Heart right ventricle (tissue), 16 donors: ENCODE results near the gene RASA4B. TPM values are rescaled to one million over a fixed set of nuclear protein-coding genes. Genes with fewer than 3 reads are reported as not detected.

Experiments used
- ATAC-seq, 8 donors: fragments of 200-7000 bp; cut with Tn5 transposase; one replicate each; pipeline ENCODE4 v1.9.1; 2020; ENCODE audit warnings: mild to moderate bottlenecking in 8 of 8, moderate library complexity in 8 of 8, moderate number of reproducible peaks in 1 of 8
- DNase-seq, 2 donors: peaks; one replicate each; pipeline ENCODE4 v3.0.0-alpha.2; 2020
- H3K27ac ChIP-seq, 10 donors: fragments of 200-600 bp; sonication (generic) in 2 of 10; one replicate each; pipeline versions ENCODE4 v1.5.0 to v1.8.0; 2020 to 2022; ENCODE audit warnings: mild to moderate bottlenecking in 3 of 10
- H3K27me3 ChIP-seq, 7 donors: fragments of 200-600 bp; one replicate each; pipeline ENCODE4 v1.8.0; 2021 to 2022; ENCODE audit warnings: mild to moderate bottlenecking in 2 of 7
- H3K36me3 ChIP-seq, 9 donors: fragments of 200-600 bp; sonication (generic) in 1 of 9; one replicate each; pipeline versions ENCODE4 v1.5.0 to v1.8.0; 2020 to 2022; ENCODE audit warnings: mild to moderate bottlenecking in 2 of 9
- H3K4me1 ChIP-seq, 9 donors: fragments of 200-600 bp; sonication (generic) in 1 of 9; one replicate each; pipeline versions ENCODE4 v1.5.0 to v1.8.0; 2020 to 2022; ENCODE audit warnings: mild to moderate bottlenecking in 4 of 9
- H3K4me3 ChIP-seq, 10 donors: fragments of 200-600 bp; sonication (generic) in 2 of 10; one replicate each; pipeline versions ENCODE4 v1.5.0 to v1.8.0; 2020 to 2022; ENCODE audit warnings: mild to moderate bottlenecking in 7 of 10, moderate library complexity in 2 of 10
- H3K9me3 ChIP-seq, 11 donors: fragments of 200-600 bp in 10 of 11; sonication (generic) in 2 of 11; one replicate each; pipeline versions ENCODE4 v1.5.0 to v1.8.0; 2013 to 2022; ENCODE audit warnings: mild to moderate bottlenecking in 2 of 11, control low read depth in 1 of 11, moderate library complexity in 1 of 11
- WGBS, 2 donors: extraction: QIAGEN DNeasy Blood & Tissue Kit; methylation state at CpG; one replicate each; pipeline ENCODE4 v1.1.7; 2013; ENCODE audit warnings: inconsistent platforms in 1 of 2; 5-methylcytosine and 5-hydroxymethylcytosine counted together
- intact Hi-C, 10 donors: fragments of 100-400 bp; cut with DNase I; formaldehyde crosslinking; loops; one replicate each; pipeline versions ENCODE4 v1.11.1 to v1.14.2; 2022
- polyA plus RNA-seq, 2 donors: library from polyadenylated mRNA; stranded (reverse); fragments of 200-250 nt; gene quantifications; one replicate each; pipeline ENCODE4 v1.2.3, GENCODE V29; 2013
- total RNA-seq, 10 donors: library from RNA; stranded (reverse); fragmentation: NEBNext Ultra II Directional in 3 of 10; extraction: Animal tissue kit (Norgen Biotek cat#: 25700) in 3 of 10; gene quantifications; one replicate each; pipeline versions ENCODE4 v1.2.1 to v1.2.4, GENCODE V29; 2021 to 2023
- TF ChIP-seq, protein P1 (sequence below), 9 donors: fragments of 200-600 bp; sonication (generic) in 2 of 9; IDR thresholded peaks; one replicate each; pipeline versions ENCODE4 v1.5.0 to v1.8.0; 2021 to 2022; ENCODE audit warnings: antibody characterized with exemption in 9 of 9, mild to moderate bottlenecking in 5 of 9, moderate library complexity in 1 of 9
- donor health status: Arrhythmogenic right ventricular cardiomyopathy.
- donor health status: ischemic (EF 13 %, LVEDD 7.1; RV severe dilation, severe dysfunction).
- donor health status: healthy with polysubstance abuse.
- donor health status: DM: no; HTN: yes; CAD: no.
- donor health status: DM: no; HTN: no; CAD: no.
- donor health status: ischemic (EF 25% LVEDD 6.9; RV normal size, moderate dysfunction).
- donor health status: ischemic (EF 25% LVEDD 5.7; RV mildly dilated, moderate dysfunction).
- donor health status: healthy.
- donor health status: DM: yes; HTN: yes; CAD: no.
- donor health status: Ischemic cardiomyopathy.
- donor health status: ischemic (EF 35%, LVEDD 5.7; RV mildly dilated, moderate dysfunction).
- donor health status: nonischemic (EF 11% LVEDD 7.7; RV severe dilation, severe dysfunction).
- donor health status: DM: yes; HTN: yes; CAD: no.
- donor health status: PGD.
- donor health status: ischemic (EF 29% LVEDD 5.4; RV normal size, mild dysfunction).
- donor health status: nonischemic (EF 23%, LVEDD 6.1; RV moderate dilation, normal function).

Gene RASA4B
- total and polyA plus RNA-seq, 12 donors: 1.3 to 23.9 (median 4.2) TPM

DNA sequence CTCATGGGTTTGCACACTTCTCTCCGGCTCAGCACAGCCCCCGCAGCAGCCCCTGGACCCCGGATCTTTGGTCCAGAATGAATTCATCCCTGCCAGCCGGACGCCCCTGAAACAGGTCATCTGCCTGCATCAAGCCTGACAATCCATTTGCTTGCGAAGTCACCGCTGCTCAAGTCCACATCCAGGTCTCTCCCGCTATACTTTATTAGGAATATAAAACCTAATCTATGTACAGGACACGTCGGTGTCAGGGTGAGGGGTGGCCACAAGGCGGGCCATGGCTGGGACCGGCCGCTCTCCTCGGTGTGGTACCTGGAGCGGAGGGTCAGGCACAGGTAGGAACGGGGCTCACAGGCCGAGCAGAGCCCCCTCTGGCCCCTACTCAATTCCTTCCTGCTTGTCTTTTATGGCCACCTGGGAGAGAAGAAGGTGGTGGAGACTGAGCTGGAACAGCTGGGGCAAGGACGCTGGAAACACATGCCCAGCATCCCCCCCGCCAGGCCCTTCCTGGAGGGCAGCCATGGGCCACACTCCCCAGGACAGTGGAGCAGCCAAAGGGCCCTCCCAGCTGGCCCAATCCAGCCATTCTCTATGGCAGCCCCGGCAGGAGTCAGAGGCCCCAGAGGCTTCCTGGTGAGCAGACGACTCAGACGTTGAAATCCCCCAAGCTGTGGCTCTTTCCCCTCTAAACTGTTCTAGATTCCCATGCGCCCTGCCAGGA, 44.1 kb downstream of the RASA4B start:
- no peak for ATAC-seq
- intact Hi-C loops: no loop called here

DNA sequence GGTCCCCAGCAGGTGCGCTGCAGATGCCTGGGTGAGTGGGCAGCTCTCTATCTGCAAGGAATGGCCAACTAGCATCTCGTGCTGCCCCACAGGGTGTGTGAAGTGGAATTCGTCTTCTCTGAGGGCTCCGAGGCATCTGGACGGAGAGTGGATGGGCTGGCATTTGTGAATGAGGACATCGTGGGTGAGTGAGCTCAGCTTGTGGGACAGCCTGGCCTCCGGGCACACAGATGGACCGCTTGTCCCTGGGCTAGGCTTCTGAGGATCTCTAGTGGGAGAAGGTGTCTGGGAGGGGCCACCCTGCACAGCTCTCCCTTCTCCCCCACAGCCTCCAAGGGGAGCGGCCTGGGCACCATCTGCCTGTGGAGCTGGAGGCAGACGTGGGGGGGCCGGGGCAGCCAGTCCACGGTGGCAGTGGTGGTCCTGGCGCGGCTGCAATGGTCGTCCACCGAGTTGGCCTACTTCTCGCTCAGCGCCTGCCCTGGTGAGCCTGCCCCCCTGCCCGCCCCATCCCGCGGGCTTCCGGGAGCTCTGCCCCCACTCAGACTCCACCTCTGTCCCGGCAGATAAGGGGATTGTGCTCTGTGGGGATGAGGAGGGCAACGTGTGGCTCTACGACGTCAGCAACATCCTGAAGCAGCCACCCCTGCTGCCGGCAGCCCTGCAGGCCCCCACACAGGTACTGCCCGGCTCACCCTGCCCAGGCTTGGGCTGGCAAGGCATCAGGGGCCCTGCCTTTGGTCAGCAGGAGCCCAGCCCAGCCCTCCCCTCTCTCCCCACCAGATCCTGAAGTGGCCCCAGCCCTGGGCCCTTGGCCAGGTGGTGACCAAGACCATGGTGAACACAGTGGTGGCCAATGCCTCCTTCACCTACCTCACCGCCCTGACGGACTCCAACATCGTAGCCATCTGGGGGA, 45.2 kb downstream of the RASA4B start:
- WGBS, 2 donors: 74 to 76% methylated on average over 31 of the region's 31 CpGs
- DNase-seq: peak in 1 of 2 donors; percentile 11
- Histone ChIP-seq H3K36me3 (peaks cover 0 to 64% (median 3%) of the 10 kb centered on the region in 9 donors), H3K9me3 (no peaks in the 10 kb centered on the region), H3K4me1 (no peaks in the 10 kb centered on the region), H3K27me3 (no peaks in the 10 kb centered on the region), H3K27ac (no peak overlapping the region), H3K4me3 (no peak overlapping the region)
- intact Hi-C loops: no loop called here
- no peak for ATAC-seq
- TF ChIP-seq, protein P1, sequence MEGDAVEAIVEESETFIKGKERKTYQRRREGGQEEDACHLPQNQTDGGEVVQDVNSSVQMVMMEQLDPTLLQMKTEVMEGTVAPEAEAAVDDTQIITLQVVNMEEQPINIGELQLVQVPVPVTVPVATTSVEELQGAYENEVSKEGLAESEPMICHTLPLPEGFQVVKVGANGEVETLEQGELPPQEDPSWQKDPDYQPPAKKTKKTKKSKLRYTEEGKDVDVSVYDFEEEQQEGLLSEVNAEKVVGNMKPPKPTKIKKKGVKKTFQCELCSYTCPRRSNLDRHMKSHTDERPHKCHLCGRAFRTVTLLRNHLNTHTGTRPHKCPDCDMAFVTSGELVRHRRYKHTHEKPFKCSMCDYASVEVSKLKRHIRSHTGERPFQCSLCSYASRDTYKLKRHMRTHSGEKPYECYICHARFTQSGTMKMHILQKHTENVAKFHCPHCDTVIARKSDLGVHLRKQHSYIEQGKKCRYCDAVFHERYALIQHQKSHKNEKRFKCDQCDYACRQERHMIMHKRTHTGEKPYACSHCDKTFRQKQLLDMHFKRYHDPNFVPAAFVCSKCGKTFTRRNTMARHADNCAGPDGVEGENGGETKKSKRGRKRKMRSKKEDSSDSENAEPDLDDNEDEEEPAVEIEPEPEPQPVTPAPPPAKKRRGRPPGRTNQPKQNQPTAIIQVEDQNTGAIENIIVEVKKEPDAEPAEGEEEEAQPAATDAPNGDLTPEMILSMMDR (IDR thresholded peaks at IDR 0.05): no peak

More for the DNA sequence above, 44.1 kb downstream of the RASA4B start:
- Histone ChIP-seq H3K9me3 (no peaks in the 10 kb centered on the region), H3K4me1 (peaks cover 0 to 3% (median 0%) of the 10 kb centered on the region in 9 donors), H3K36me3 (peaks cover 0 to 53% (median 2%) of the 10 kb centered on the region in 9 donors), H3K4me3 (no peak overlapping the region), H3K27ac (no peak overlapping the region), H3K27me3 (no peaks in the 10 kb centered on the region)
- TF ChIP-seq, protein P1 (IDR thresholded peaks at IDR 0.05): no peak
- DNase-seq: peak in 1 of 2 donors; percentile 9
- 80 to 82% methylated on average over 22 to 23 of the region's 23 CpGs for WGBS, 2 donors

DNA sequence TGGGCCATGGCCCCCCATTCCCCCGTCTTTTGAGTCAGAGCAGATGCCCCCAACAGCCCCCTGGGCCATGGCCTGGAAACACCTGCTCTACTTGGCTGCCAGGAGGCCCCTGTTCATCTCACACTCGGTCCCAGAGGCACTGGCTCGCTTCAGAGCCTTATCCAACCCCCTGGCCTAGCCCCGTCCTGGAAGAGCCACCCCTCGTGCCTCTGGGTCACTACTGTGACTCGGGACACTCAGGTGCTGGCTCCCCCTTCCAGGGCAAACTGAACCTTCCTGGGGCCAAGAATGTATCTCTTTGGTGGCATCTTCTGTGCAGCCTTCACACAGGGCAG, 45.8 kb downstream of the RASA4B start:
- 83 to 87% methylated on average over 6 of the region's 6 CpGs for WGBS, 2 donors
- no peak overlapping the region for H3K4me3 ChIP-seq
- no peaks in the 10 kb centered on the region for H3K9me3 ChIP-seq
- H3K27ac ChIP-seq: no peak overlapping the region
- no peaks in the 10 kb centered on the region for H3K27me3 ChIP-seq
- intact Hi-C loops: no loop called here
- H3K4me1 ChIP-seq: no peaks in the 10 kb centered on the region
- peak in 1 of 2 donors; percentile 5 for DNase-seq
- TF ChIP-seq, protein P1 (IDR thresholded peaks at IDR 0.05): no peak
- ATAC-seq: no peak
- H3K36me3 ChIP-seq: peaks cover 0 to 66% (median 3%) of the 10 kb centered on the region in 9 donors
